GM18519 (cell line): ENCODE results near the gene OSBP2.

Experiments
- ATAC-seq: cut with Tn5 transposase; IDR thresholded peaks from one replicate; pipeline ENCODE4 v1.9.1; 2021; ENCODE audit warnings: mild to moderate bottlenecking, moderate library complexity; ENCODE audit not compliant: unreplicated experiment, low FRiP score

OSBP2 gene

DNA sequence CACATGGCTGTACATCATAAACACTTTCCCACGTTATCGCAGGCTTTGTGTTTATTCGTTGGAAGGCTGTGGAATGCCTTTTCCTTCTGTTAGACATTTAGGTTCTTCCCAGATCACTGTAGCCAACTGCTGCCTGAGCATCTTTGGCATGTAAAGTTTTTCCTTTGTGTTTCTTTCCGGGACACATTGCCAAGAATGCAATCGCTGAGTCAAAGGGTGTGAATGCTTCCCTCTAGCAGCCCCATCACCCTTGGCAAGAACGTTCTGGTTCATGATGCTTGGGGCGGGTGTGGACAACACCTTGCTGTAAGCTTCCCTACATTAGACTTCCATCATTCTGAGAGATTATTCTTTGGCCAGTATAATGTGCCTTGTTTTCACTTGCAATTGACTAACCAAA lies 136.2 kb downstream of the OSBP2 start:
- ATAC-seq, result no peak

DNA sequence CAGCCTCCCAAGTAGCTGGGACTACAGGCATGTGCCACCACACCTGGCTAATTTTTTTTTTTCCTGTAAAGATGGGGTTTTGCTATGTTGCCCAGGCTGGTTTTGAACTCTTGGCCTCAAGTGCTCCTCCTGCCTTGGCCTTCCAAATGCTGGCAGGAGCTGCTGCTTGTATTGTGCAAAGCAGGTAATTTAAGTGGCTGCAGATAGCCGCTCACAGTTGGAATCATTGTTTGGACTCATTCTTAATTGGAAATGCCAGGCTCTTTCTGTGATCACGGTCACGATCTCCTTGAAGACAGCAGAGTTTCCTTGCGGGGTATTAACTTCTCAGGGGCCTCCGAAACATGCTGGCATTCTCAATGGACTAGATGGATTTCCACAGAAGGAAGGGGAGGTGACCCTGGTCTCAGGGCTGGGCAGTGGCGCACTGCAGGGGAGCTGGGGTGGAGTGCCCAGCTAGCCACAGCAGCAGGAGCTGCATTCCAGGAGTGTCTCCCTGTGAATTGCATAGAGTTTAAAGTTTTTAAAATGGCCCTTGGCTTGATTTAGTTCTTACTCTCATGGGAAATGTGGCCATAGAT lies 137.8 kb downstream of the OSBP2 start:
- no peak for ATAC-seq

DNA sequence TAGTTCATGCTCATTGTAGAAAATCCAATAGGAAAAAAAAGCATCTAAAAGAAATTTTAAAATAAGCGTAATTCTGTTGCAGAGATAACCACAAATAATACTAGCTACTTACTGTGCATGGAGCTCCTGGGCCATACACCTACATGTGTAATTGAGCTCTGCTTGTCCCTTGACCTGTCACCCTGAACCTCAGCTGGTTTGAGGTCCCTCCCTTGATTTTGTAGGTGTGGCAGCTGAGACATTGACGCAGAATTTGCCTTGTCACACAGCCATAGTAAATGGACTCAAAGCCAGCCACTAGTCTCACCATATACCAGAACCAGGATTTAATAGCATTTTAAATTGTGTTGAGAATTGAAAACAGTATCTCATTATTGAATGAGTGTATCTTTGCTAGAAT lies 138.6 kb downstream of the OSBP2 start:
- no peak for ATAC-seq

DNA sequence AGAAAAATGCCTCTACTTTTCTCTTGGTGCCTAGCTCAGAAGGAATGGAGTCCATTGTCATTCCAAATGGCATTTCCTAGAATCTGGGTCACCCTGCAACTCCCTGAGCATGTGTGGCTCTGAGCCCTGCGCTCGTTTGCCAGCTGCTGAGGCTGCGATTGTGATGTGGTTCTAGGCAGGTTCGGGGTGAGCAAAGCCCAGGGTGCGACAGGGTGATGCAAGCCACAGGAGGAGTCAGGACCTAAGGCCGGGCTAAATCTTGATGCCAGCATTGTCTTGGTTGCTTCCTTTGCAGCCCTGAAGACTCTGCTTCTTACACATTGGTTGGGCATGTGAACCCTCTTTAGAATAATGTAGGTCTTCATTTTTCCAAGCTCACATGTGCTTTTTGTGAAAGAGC lies 142.9 kb downstream of the OSBP2 start:
- no peak for ATAC-seq

DNA sequence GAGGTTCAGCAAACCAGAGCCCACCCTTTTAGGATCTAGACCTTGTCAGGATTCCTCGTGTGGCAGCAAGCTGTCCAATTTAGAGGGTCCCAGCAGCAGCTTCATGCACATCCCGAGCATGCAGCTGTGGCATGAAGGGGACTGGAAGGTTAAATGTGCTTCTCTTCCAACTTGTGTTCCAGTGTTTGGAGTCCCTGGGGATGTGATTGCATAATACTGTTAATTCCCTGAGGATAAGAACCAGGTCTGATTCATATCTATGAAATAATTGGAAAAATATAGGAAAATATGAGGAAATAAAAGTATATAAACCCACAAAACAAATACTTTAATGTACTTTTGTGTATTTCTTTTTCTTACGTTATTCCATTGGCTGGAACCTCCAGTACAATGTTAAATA lies 143.4 kb downstream of the OSBP2 start:
- no peak for ATAC-seq

DNA sequence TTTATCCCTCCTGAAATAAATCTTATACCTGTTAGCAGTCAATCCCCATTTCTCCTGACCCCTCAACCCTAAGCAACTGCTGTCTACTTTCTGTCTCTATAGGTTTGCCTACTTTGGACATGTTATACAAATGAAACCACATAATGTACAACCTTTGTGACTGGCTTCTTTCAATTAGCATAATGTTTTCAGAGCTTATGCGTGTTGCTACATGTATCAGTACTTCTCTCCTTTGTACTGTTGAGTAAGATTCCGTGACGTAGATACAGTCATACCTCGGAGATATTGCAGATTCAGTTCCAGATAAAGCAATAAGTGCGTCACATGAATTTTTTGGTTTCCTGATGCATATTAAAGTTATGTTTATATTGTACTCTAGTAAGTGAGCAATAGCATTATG lies 146.6 kb downstream of the OSBP2 start:
- ATAC-seq, result no peak

DNA sequence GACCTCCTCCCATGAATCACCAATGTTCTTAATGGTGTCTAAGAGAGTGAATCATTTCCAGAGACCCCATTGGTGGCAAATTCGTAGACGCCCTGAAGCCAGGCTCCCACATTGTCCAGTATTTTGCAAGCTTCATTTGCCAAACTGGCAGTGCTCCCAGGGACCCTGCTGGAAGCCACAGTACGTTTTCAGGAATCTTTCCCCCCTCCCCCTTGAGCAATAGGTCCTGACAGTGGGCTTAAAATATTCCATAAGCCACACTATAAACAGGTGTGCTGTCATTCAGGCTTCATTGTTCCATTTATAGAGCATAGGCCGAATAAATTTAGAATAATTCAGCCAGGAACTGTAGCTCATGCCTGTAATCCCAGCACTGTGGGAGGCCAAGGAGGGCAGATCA lies 148.6 kb downstream of the OSBP2 start:
- no peak for ATAC-seq

DNA sequence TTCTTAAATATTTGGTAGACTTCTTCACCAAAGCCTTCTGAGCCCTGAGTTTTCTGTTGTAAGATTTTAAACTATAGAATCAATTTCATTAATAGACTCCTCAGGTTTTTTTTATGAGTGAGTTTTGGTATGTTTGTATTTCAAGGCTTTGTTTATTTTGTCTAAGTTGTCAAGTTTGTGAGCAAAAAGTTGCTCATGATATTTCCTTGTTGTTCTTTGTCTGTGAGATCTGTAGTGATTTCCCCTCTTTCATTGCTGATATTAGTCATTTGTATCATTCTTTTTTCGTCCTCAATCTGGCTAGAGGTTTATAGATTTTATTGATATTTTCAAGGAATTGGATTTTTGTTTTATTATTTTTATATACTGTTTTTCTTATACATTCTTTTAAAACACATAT lies 152.9 kb downstream of the OSBP2 start:
- no peak for ATAC-seq

DNA sequence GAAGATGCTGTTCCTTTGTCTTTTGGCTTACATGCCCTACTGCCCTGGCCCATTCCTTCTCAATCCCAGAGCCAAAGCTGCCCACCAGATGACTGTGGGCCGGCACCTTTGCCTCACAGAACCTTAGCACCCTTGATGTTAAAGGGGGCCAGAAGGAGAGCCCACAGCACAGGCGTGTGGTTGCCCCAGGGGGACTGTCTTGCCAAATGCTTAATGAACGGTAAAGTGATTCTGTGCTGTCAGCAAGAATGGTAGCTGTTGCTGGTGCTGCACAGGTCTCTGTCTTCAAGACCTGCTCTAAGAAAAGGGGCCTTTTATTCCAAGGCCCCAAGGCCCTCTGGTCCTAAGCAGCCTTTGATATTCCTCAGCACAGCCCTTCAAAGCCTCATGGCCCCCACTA lies 160.6 kb downstream of the OSBP2 start:
- ATAC-seq, result no peak

DNA sequence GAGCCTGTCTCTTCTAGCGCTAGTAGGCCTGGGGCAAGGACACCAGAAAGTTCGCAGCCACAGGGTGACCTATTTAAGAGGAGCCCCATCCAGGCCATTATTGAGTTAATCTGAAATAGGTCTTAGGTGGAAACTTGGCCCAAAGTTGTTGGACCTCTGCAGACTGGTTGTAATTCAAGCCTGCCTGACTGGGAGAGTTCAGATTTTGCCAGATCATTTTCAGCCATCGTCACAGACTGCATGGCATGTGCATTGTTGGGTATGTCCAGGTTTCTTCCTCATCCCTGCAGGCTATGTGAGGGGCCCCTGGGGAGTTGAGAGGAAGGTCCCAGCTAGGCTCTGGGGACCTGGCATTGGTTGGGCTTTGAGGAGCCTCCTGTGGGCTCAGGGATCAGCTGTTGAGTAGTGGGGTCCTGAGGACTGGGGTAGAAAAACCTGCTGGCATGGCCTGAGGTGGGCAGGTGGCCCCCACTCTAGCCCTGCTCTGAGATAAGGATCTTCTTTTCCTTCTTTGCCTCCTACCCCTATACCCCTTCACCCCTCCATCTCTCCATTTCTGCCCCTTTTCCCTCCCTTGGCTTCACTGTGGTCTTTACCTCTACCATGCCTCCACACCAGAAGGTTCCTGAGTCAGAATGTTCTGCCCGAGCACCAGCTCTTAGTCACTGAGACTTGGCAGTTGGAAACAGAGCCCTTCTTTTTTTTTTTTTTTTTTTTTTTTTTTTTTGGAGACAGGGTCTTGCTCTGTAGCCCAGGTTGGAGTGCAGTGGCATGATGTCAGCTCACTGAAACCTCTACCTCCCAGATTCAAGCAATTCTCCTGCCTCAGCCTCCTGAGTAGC lies 161.2 kb downstream of the OSBP2 start:
- ATAC-seq, result no peak

DNA sequence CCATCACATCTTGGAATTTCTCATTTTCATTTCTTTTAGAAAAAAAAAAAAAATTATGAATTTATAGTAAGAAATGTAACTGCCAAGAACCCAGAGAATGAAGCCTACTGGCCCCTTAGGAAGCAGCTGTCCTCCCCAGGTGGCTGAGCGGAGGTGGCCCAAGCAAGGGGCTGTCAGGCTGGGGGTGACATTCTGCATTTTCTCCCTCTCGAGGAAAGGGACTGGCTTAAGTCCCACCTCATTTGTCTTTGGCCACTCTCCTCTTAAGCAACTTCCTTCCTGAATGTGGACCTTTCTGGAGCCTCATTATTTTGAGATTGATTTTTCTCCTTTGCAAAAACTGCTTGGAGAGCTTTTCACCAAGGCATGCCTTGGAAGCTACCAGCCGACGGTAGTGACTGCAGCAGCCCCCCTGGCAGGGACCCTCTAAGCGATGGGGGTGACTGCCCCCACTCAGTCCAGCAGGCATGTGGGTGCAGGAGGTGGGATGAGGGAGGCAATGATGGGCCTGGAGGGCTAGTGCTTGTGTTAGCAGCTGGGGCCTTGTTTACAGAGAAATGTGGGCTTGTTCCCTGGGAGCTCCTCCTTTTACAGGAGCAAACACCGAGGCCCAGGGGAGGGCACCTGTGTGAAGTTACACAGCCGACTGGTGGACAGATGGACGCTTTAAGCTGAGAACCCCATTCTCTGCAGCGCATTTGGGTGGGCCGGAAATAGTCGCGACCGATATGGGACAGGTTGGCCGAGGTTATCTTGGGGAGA lies 162.2 kb downstream of the OSBP2 start:
- no peak for ATAC-seq

DNA sequence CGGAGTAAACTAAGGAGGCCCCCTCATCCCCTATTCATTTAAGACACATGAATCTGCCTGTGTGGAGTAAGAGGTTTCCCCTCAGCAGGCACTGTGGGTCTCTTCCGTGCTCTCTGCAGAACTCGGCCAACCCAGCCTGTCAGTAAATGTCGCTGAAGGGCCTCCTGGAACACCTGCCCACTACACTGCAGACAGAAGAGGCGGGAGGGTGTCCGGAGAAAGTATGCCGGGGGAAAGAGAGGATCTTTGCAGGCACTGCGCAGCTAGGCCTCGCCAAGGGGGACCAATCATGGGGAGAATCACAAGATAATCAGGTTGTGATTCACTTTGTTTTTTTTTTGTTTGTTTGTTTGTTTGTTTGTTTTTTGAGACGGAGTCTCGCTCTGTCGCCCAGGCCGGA lies 163.1 kb downstream of the OSBP2 start:
- ATAC-seq, result no peak

DNA sequence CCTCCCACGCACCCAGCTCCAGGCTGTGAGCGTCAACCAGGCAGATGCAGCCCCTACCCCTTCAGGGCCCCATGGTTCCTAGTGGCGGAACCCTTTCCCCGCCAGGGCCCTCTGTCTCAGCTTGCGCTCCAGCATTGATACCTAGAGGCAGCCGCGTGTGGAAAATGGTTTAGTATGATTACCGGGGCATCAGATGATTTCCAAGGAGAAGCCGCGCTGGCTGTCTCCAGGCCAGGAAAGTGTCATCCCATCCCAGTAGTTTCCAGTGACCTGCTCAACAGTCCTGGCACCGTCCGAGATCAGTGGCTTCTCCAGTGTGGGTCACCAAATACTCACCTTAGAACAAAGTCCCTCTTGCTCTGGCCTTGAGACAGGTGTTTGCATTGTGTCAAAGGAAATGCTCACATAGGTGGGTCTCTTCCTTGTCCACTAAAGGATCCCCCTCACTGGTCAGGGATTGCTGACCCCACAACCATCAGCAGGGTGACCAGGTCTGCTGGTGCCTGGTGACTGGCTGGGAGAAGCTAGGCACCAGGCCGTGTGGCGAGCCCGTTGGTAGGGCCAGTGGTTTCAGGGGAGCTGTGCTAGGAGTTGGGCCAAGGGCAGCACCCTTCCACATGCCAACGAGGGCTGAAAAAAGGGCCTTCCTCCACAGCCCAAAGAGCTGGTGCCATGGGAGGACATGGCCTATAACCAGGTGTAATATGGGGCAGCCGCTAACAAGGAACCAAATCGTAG lies 164.5 kb downstream of the OSBP2 start:
- no peak for ATAC-seq

DNA sequence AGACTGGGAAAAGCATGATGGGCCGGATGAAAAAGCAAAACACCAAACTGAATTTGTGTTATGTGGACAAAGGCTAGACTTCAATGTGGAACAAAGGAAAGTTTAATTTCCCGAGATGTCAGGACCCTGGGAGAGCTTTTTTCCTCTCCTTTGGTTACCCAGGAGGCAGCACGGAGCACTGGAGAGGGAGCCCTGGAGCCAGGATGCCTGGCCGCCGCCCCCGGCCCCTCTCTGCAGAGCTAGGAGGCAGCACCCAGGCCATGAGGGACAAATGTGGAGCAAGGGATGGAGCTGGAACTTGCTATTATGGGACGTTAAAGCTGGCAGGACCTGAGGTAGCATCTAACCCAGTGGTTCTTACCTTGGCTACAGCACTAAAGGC lies 165.0 kb downstream of the OSBP2 start:
- no peak for ATAC-seq

DNA sequence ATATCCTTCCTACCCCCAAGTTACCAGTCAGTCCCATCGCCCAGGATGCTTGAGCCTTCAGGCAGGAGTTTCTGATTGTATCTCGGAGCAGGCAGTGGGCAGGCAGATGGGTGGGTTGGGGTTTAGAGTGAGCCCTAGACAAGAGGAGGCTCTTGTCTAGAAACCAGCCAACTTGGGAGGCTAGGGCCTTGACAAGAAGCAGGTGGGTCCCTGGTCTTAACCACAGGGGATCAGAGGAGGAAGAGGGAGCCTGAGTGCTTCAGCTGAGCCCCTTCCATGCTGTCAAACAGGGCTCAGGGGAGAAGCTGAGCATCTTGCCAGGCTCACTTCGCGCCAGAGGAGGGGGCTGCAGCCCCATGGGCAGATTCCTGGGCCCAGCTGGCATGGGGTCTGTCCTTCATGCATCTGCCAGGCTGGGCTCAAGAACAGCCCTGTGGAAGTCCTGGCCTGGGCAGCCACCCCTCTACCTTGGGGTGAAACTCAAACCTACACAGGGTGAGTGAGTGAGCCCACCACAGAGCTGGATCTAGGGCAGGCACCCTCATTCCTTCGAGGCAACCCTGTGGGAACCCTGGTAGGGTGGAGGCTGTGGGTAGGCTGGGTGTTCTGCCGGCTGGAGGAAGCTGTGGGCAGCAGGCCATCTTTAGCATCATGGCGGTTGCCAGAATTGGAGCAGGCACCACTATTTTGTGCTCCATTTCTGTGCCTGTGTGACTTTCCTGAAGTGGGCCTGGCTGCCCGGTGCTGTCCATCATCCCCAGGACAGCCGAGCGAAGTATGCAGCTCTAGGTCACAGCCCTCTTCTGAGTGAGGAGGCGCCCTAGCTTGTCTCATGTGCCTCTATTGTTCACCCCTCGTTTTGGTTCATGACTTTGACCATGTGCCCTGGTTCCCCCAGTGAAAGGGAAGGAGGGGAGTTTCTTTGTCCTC lies 165.8 kb downstream of the OSBP2 start:
- no peak for ATAC-seq

DNA sequence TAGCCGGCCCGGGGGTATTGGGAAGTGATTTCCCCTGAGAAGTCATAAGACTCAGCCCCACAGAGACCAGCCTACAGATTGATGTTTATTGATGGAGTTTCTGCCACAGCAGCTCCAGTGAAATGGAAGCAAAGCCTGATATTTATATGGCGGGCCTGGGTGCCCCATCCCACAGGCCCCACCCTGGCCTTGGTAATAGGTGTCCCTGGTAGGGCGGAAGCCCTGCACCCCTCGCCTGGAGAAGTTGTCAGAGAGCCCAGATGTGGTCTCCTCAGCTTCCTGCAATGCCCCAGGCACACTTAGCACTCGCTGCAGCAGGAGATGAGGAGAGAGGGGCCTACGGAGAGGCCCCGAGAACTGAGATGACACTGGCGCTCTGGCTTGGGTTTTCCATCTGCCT lies 166.5 kb downstream of the OSBP2 start:
- ATAC-seq, result no peak

DNA sequence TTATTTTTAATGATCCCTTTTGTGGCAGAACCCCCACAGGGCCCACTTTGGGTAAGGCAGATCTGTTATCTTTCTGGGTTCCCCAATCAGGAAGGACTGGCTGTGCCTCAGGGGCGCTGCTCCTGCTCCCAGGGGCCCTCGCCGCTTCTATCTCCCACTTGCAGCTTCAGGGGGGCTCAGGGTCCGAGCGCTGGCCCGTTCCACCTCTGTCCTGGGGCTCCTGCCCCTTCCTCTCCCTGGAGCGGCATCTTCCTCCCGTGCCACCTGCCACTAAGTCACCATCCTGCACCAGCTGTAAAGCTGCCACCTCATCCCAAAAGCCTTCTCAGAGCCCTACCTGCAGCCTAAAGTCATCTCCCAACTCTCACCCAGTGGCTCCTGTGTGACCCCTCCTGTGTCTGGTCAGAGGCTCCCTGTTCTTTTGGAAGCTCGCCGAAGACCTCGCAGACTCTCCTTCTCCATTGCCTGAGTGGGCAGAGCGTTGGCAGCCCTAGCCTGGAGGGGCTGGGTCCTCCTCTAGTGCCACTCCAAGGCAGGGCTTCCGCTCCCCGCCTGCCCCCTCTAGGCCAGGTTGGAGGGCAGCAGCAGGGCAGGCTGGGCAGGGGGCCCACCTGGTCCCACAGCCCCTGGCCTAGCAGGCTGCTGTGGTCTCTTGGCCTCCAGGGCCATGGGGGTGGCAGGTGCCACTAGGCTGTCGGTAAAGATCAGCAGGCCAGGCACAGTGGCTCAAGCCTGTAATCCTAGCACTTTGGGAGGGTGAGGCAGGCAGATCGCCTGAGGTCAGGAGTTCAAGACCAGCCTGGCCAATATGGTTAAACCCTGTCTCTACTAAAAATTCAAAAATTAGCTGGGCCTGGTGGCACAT lies 167.2 kb downstream of the OSBP2 start:
- ATAC-seq, result no peak

DNA sequence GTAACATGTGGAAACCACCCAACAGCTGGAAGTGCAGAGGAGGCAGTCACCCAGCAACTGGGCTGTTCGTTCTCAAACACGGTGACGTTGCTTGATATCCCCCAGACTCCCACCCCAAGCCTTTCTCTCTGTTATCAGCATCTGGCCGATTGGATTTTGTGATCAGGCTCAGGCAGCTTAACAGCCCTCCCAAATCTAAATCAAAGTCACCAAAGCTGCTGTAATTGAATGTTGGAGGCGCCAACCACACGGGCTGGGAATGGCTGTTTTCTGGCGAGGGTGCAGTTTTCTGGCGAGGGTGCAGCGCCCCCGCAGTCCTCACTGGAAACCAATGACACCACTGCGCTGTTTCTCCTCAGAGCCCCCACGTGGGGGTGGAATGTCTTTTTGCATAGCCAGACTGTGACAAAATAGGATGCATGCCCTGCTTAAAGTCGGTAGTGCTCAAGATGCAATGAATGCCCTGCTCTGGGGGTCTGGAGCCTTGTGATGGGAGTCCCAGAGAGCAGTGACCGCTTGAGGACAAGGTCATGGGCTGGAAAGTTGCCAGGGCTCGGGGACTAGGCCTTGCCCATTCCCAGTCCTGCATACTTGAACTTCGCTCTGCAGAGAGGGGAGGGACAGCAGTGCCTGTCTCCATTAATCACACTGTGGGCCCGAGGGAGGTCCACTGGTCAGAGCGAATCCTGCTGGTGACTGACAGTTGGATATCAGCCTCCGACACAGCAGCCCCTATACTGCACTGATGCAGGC lies 168.6 kb downstream of the OSBP2 start:
- ATAC-seq, result no peak
